ENCODE measurements around the gene CAV3.

The CAV3 gene

DNA sequence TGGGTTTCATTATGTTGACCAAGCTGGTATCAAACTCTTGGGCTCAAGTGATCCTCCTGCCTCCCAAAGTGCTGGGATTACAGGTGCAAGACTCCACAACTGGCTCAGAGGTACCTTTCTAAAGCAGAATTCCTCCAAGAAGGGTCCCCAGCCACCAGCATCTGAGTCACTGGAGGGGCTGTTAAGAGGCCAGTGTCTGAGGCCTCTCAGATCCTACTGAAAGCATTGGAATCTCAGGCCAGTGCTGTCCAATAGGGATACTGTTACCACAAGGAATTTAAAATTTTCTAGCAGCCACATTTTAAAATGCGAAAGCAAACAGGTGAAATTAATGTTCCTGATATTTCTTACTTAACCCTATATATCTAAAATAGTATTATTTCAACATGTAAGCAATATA is 1.3 kb downstream of the CAV3 start:
- no peak for DNase-seq (ENCODE audit: low read depth in 2 of 2)

DNA sequence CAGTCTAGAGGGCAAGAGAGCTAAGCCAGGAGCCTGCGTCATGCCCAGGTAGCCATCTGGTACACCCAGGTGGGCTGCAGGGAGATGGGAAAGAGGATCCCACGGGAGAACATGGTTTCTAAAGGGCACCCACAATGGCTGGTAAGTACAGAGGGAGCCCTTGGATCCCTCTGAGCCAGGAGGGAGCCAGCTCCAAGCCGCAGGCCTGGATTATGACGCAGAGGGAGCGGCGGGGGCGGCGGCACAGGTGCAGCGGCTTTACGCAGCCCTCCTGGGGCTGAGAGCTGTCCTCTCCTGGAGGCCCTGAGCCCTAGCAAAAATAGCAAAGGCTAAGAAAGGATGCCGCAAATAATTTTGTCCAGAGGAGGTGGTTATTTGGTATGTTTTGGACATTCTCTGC is 2.8 kb downstream of the CAV3 start:
- DNase-seq (ENCODE audit: low read depth in 2 of 2): no peak

DNA sequence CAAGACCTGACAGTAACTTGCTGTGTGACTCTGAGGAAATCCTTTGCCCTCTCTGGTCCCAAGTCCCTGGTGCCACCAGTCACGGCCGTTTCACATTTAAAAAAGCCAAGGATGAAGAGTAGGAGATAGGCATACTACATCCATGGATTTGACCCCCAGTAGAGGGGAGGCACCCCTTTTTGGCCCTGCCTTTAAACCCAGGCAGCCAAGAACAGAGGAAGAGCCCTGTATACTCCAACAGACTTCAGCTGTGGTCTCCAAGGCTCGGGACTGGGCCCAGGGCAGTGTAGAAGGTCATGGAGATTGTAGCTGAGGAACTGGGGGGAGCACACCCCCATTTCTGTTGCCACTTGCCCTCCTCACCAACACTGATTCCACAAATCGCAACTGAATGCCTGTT is 3.7 kb downstream of the CAV3 start:
- no peak for DNase-seq (ENCODE audit: low read depth in 2 of 2)

DNA sequence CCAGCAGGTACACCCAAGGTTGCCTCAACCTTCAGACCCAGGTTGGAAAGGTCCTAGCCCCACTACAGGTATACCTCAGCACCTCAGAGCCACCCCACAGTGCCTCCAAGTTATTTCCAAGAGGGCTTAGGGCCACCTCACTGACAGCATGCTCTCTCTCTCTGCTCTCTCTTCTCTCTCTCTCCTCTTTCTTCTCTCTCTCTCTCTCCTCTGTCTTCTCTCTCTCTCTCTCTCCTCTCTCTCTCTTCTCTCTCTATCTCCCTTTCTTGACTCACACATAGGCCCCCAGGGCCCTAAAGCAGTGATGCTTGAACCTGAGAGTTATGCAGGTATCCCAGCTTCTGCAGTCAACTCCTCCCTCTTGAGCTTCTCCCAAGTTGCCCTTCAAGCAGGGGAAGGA is 4.2 kb downstream of the CAV3 start:
- DNase-seq (ENCODE audit: low read depth in 2 of 2): no peak

DNA sequence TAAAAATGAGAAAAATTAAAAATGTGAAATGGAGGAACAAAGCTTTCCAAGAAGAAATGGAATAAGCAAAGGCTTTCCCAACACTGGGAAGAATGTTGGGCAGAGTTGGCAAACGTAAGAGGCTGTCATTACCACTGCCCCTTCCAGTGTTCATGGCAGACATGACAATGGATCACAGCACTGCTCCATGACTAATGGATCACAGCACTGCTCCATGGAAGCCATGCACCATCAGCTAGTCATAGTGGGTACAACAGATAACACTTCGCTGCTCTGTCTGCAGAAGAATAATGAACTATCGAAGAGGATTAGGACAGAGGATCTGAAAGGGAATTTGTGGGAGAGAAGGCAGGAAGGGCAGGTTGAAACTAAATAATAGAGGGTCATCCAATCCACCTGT is 5.0 kb downstream of the CAV3 start:
- no peak for DNase-seq (ENCODE audit: low read depth in 2 of 2)

DNA sequence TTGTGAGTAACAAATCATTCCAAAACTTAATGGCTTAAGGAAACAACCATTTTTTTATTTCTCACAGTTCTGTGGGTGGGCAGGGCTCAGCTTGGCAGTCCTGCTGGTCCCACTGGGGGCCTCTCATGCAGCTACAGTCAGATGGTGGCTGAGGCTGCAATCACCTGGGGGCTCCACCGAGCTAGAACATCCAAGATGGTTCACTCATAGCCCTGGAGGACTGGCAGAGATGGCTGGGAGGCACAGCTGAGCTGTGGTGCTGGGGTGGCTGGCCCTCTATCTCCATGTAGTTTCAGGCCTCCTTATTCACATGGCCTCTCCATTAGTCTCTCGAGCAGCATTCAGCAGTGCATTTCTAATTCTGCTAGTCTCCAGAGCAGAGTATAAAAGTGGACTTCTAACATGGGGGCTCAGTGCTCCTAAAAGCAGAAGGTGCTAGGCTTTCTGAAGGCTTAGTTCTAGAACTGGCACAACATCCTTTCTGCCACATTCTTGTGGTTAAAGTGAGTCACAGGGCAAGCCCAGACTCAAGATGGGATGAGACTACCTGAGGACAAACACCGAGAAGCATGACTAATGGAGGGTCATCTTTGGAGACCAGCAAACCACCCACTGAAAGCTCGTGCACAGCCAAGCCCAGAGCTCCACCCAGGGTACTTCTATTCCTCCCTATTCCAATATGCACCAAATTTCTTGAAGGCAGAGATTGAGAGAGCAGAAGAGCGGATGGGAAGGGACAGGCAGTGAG is 6.3 kb downstream of the CAV3 start:
- DNase-seq (ENCODE audit: low read depth in 2 of 2): no peak

DNA sequence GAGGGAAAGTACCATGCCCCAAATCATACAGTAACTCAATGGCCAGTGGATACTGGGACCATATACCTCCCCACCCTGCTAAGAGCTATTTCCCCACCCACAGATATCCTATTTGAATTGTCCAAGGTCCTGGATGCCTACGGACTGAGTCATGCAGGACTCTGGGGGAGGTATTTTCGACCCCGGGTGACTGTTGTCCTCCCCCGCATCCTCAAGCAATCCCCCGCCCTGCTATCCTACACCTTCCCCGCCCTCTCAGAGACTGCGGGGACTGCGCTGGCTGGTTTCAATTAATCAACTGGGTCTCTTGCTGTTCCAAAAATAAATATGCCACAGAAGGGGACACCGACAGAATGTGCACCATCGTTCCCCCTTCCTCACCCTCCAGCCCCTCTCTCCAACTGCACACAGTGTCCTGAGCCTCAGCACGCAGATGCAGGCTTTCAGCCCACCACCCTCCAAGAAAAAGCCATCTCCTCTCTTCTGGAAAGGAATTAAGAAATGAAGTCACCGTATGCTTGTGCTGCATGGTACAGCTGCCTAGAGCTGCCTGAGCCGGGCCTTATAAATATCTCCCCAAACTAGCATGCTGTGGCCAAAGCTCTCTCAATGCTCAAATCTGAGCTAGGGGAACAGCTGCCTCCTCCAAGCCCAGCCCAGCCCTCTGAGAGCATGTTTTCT is 8.1 kb downstream of the CAV3 start:
- no peak for DNase-seq (ENCODE audit: low read depth in 2 of 2)

DNA sequence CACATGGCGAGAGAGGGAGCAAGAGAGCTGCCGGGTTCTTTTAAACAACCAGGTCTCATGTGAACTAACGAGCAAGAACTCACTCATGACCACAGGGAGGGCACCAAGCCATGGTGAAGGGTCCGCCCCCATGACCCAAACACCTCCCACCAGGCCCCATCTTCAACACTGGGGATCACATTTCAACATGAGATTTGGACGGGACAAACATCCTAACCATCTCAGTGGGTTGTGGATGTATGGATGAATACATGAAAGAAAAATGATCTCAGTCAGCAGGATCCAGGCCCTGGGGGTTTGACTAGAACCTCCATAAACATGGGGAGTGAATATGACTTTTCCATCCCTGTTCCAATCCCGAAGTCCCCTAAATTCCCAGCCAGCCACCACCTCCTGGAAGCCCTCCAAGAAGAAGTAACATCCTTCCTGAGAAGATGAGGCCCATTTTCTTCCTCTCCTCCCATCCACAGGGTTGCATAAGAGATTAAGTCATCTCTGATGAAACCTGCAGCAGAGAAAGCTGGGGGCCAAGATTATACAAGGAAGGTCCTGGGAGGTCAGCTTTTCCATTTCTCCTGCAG is 9.5 kb downstream of the CAV3 start:
- no peak for DNase-seq (ENCODE audit: low read depth in 2 of 2)

DNA sequence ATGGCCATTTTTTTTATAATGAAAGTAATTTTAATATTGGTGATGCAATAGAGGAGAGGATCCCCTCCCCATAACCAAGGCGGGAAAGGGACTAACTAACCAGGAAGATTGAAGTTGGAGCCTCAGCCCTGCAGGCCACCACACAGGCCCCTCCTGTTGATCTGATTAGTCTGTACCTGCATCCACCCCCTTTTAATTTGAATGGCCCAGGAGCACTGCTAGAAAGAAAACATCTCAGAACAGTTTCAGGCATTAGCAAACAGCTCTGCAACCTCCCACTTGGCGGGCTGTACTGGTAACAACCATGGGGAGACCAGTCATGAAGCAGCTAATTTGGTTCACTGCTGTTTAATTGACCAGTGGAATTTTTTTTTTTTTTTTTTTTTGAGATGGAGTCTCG is 10.3 kb downstream of the CAV3 start:
- DNase-seq (ENCODE audit: low read depth in 2 of 2): no peak

DNA sequence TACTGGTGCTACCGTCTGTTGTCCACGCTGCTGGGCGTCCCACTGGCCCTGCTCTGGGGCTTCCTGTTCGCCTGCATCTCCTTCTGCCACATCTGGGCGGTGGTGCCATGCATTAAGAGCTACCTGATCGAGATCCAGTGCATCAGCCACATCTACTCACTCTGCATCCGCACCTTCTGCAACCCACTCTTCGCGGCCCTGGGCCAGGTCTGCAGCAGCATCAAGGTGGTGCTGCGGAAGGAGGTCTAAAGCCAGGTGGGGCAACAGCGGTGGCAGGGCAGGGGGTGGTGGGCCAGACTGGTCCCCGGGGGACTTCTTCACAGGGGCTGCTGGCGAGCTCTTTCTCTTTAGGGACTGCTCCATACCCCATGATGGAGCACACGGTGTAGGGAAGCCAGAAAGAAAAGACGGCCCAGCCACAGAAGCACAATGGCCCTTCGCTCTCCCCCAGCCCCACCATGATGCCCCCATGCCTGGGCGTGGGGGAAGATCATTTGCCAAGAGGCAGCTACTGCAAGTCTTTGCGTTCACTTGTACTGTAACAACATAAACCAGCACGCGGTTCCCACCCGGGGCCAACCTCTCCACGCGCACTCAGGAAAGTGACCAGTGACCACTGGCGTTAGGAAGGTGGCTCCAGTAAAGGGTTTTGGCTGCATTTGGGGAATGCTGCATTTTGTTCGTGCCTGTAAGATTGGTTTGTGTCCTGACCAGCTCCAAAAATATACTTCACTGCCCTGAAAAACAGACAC is 12.2 kb downstream of the CAV3 start:
- no peak for DNase-seq (ENCODE audit: low read depth in 2 of 2)

DNA sequence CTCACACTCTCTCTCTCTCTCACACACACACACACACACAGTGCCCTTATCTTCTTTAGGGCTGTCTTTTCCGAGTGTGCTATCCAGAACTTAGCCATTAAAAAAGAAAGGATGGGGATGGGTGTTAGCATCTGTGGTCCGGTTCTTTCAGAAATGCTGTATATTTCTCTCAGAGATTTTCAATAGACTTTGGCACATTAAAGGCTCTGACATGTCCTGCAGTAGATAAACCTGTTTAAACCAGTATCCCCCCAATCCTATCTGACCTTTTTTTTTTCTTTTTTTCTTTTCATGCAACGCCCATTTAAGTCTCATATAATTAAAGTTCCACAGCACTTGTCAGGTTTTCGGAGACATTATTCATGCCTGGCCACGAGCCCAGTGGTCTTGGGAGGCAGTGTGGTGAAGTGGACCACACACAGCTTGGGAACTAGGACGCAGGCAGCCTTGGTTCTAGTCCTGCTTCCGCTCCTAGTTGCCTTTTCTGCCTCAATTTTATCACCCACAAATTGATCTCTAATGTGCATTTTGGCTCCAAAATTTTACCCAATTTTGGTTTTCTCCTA is 13.3 kb downstream of the CAV3 start:
- DNase-seq (ENCODE audit: low read depth in 2 of 2): no peak

DNA sequence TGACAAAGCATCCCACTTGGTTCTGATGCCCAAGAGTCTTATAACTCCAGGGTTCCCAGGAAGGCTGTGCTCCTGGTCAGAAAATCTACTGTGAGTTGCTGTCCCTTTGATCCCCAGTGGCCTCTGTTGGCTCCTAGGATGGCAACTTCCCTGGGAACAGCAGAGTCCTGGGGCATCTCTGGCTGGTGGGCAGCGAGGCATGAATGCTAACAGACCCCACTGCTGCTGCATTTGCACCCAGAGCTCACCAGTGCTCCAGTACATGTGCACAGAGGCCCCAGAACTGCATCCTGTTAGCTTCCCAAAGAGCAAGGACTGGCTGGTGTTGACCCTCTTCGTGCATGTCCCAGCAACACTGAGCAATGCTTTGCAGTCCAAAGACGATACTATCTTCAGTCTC is 15.7 kb downstream of the CAV3 start:
- no peak for DNase-seq (ENCODE audit: low read depth in 2 of 2)

DNA sequence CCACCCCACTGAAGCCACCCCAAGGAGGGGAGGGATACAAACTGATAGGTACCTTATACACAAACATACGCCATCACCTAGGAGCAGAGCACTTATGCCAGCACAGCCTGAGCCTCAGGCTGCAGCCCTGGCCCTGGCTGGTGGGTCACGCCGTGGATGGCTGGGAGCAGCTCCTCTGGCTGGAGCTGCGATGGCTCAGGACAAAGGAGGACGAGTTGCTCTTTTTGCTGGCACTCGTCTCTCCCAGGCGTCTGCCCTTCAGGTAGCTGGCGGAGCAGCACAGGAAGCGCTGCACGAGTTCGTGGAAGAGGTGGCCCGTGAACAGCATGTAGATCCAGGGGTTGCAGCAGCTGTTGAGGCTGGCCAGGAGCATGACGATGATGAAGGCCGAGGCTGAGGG is 19.2 kb downstream of the CAV3 start:
- no peak for DNase-seq (ENCODE audit: low read depth in 2 of 2)

DNA sequence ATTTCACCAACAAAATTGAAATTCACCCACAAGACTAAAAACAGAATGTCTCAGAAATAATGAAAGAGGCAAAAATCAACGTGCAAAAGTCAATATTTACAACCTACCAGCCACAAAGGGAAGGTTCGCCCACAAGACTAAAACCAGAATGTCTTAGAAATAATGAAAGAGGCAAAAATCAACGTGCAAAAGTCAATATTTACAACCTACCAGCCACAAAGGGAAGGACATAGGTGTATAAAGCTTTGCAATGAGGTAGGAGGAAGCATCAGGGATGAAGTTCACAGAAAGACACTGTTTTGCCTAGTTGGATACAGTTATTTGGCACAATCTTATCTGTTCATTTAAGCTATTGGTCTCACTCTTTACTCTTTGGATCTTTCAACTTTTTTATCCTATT is 21.5 kb downstream of the CAV3 start:
- no peak for DNase-seq (ENCODE audit: low read depth in 2 of 2)

DNA sequence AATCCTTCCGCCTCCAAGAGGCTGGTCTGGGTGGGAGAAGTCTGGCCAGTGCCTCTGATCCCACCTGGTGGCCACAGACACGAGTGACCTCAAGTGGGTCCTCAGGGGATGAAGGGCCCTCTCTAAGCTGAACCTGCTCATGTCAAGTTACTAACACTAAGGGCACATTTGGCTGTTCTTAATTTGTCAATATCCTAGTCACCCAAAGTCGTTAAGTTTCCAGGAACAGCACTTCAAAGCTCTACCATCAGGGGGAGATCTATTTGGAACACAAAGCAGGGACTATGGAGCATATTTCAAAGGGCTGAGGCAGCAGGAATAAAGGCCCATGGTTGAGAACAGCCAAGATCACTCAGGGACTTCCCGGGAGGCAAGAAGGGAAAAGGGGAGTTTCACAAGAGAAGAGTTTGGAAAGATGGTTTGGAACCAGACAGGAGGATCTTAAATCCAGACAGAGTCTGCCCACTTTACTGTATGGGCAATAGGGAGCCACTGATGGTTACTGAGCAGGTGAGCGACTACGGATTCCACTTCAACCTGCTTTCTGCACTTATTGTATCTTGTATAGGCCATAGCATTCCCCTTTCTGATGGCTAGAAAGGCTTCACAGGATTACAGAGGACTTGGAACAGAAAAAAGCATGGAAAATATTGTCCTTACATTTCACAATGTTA is 22.1 kb downstream of the CAV3 start:
- no peak for DNase-seq (ENCODE audit: low read depth in 2 of 2)

DNA sequence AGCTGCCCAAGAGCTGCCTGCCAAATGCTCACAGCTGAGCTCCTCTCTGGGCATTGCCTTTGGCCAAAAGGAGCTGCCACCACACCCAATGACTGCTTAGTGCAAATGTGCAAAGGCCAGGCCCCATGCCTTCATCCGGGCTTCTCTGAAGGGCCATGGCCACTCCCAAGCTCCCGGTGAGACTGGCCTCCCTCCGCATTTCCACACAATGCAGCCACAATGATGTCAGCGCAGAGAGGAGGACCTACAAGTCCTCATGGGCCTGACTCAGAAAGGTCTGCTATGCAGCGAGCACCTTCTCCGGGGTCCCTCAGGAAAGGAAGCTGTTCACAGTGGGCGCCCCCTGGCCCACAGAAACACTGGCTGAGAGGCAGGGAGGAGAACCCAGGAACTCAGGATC is 23.1 kb downstream of the CAV3 start:
- DNase-seq (ENCODE audit: low read depth in 2 of 2): no peak

DNA sequence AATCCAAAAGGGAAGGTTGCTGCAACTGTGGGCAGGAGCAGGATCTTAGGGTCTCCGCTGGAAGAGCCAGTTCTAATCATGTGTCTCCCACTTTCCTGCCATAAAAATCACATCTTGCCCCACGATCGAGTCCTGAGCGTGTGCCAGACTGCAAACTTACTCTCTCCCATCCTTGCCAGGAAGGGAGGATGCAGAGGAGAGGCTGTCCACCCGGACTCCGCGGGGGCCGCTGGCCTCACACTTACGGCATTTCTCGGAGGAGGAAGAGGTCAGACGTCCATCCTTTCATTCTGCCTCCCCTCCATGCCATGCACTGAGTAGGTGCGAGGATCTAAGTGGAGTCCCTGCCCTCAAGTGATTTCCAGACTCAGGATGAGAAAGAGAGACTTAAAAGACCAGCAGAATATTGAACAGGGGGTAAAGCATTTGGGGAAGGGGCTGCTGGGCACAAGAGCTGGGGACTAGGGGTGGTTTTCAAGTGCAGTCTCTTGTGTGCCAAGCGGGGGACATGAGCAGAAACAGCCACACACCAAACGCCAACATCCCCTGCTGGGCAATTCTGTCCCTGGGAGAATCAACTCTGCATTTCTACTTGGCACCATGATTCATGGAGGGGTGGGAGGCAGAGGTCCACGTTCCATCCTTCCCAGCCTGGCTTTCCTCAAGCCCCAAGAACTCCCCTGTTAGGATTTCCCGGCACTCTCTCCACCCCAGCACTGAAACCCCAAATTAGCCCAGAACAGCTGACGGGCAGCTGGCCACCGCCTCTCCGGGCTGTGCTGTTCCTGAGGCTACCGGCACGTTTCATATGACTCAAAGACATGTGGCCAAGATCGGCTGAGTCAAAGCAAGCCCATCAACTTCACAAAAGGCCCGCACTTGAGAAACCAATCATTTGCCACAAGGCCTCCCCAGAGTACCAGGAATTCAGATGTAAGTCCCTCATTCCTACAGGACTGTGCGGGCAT is 24.2 kb downstream of the CAV3 start:
- no peak for DNase-seq (ENCODE audit: low read depth in 2 of 2)

DNA sequence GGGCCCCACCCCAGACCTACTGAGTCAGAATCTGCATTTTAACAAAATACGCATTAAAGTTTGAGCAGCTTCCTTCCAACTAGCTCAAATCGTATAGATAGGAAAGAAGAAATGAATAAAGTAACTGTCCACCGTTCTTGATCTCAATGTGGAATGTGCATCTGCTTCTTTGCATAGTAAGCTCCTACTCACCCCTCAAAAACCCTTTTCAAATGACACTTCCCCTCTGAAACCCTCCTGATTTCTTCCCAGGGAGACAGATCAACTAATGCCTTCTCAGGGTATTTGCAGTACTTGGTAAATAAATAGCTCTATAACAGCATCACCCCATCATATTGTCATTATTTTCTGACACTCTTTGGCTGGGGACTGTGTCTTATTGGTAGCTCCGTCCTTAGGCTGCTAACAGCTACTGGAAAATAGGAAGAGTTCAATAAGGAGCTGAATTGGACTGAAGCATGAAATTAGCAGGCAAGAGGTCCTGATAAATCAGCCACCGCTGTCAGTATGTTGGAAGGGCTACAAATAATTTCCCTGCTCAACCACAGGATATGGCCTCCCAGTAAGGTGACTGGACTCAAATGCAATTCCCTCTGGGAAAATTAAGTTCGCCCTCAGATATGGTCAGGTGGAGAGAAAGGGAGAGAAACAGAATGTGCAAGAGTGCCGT is 25.6 kb downstream of the CAV3 start:
- no peak for DNase-seq (ENCODE audit: low read depth in 2 of 2)

DNA sequence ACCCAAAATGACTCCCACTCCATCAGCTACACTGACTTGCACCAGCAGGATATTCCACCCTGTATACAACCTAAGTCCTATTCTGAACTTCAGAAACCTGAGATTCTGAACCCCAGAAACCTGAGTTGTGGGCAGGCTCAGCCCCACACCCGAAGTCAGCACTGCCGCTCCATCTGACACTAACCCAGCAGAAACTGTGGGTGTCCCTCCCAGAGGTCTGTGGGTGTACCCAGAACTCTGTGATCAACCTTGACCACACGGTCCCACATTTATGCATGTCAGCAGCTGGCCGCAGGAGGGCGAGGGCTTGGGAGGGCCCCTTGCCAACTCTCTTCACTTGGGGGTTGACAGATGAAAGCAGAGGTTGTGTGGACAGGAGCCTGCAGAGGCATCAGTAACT is 26.5 kb downstream of the CAV3 start:
- DNase-seq (ENCODE audit: low read depth in 2 of 2): no peak

DNA sequence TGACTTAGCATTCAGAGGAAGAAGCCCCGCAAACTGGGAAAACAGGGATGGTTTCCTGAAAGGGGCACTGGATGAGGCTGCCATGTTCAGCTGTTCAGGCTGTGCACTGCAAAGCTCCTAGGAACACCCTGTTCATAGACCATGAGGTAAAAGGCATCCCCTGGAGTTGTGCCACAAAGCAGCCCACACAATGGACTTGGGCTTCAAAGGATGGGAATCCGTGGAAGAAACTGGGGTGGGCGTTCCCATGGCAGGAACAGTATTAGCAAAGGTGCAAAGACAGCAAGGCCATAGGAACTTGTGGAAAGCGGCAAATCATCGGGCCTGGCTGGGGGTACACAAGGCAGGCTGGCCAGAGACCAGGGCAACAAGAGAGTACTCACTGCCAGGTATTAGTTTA is 26.9 kb downstream of the CAV3 start:
- no peak for DNase-seq (ENCODE audit: low read depth in 2 of 2)

All from activated CD4-positive, alpha-beta T cell treated with anti-CD3 and anti-CD28 coated beads for 24 hours (primary cell).